SHP77 treated with DMSO at 0.1 percent for 48 hours (cell line): Measurements from ENCODE around the gene IL1R1.
"Not testable (repeated sequence)": the region's sequence is repeated elsewhere in the genome, so short reads cannot be mapped to it uniquely, and the experiment has no call there.

ENCODE experiments used
- DNase-seq: peaks from one replicate; lab custom pipeline; 2025; lab: John Stamatoyannopoulos, UW

Gene IL1R1

GRCh38 chr2:102141970-102142828 lies at the start of gene IL1R1:
Gene IL1R1 (plus strand): TSS chr2:102142746. CDS start chr2:102157725, 14,979 bp downstream.
- DNase-seq: no peak

GRCh38 chr2:102093662-102094061 lies 48.9 kb upstream of the IL1R1 start:
- no peak for DNase-seq

- no peak for DNase-seq
These were observed 47.6 kb upstream of the IL1R1 start for GRCh38 chr2:102094917-102095316.

GRCh38 chr2:102096103-102096502 lies 46.4 kb upstream of the IL1R1 start:
- no peak for DNase-seq

GRCh38 chr2:102098756-102099155 lies 43.8 kb upstream of the IL1R1 start:
- DNase-seq: no peak

- no peak for DNase-seq
These were observed 42.8 kb upstream of the IL1R1 start for GRCh38 chr2:102099536-102100298.

- no peak for DNase-seq
These were observed 42.0 kb upstream of the IL1R1 start for GRCh38 chr2:102100371-102101096.

GRCh38 chr2:102101097-102101848 lies 41.3 kb upstream of the IL1R1 start:
- DNase-seq: no peak

- DNase-seq: no peak
These were observed 40.5 kb upstream of the IL1R1 start for GRCh38 chr2:102101849-102102635.

- DNase-seq: not testable (repeated sequence)
These were observed 40.0 kb upstream of the IL1R1 start for GRCh38 chr2:102102636-102102948.

GRCh38 chr2:102103284-102103683 lies 39.3 kb upstream of the IL1R1 start:
- no peak for DNase-seq

GRCh38 chr2:102103992-102104871 lies 38.3 kb upstream of the IL1R1 start:
- DNase-seq: no peak

GRCh38 chr2:102106133-102106556 lies 36.4 kb upstream of the IL1R1 start:
- no peak for DNase-seq

- not testable (repeated sequence) for DNase-seq
These were observed 35.5 kb upstream of the IL1R1 start for GRCh38 chr2:102106813-102107740.

GRCh38 chr2:102107741-102108070 lies 34.8 kb upstream of the IL1R1 start:
- DNase-seq: no peak

- no peak for DNase-seq
These were observed 33.5 kb upstream of the IL1R1 start for GRCh38 chr2:102109016-102109415.

- DNase-seq: no peak
These were observed 32.4 kb upstream of the IL1R1 start for GRCh38 chr2:102110171-102110570.

- DNase-seq: no peak
These were observed 31.8 kb upstream of the IL1R1 start for GRCh38 chr2:102110596-102111334.
